Sigmoid colon (tissue), 7 donors: ENCODE data around the gene STAG1. TPM values are rescaled to one million over a fixed set of nuclear protein-coding genes. Genes with fewer than 3 reads are reported as not detected.

ENCODE experiments used
- DNase-seq: peaks from one replicate; pipeline ENCODE4 v3.0.0-alpha.2; 2019
- H3K27ac ChIP-seq, 4 donors: fragments of 200-600 bp; sonication (generic); one replicate each; pipeline ENCODE4 v1.5.1; 2016 to 2019; ENCODE audit warnings: mild to moderate bottlenecking in 1 of 4
- H3K27me3 ChIP-seq, 3 donors: fragments of 200-600 bp; sonication (generic); one replicate each; pipeline ENCODE4 v1.5.1; 2019; ENCODE audit warnings: mild to moderate bottlenecking in 1 of 3
- H3K36me3 ChIP-seq, 4 donors: fragments of 200-600 bp; sonication (generic); one replicate each; pipeline ENCODE4 v1.5.1; 2016 to 2019
- H3K4me1 ChIP-seq, 4 donors: fragments of 200-600 bp; sonication (generic); one replicate each; pipeline ENCODE4 v1.5.1; 2017 to 2019
- H3K4me3 ChIP-seq, 4 donors: fragments of 200-600 bp; sonication (generic); one replicate each; pipeline ENCODE4 v1.5.1; 2017 to 2019; ENCODE audit warnings: mild to moderate bottlenecking in 2 of 4, moderate library complexity in 1 of 4
- H3K9me3 ChIP-seq, 4 donors: fragments of 200-600 bp in 3 of 4; sonication (generic) in 3 of 4; one replicate each; pipeline versions ENCODE4 v1.5.1 to v1.6.1; 2013 to 2019
- CTCF ChIP-seq, 4 experiments: fragments of 450-650 bp in 3 of 4; fragments of 200-600 bp in 1 of 4; IDR thresholded peaks; one replicate each; pipeline ENCODE4 v1.5.1; 2016 to 2019; ENCODE audit warnings: antibody characterized with exemption in 4 of 4, mild to moderate bottlenecking in 3 of 4, moderate library complexity in 2 of 4
- EP300 ChIP-seq, 4 donors: sonication (generic); formaldehyde crosslinking; IDR thresholded peaks; one replicate each; pipeline ENCODE4 v1.6.1; 2017; ENCODE audit warnings: antibody characterized with exemption in 4 of 4
- POLR2A ChIP-seq, 2 donors: fragments of 450-650 bp; IDR thresholded peaks; one replicate each; pipeline ENCODE4 v1.6.1; 2016; ENCODE audit warnings: antibody characterized with exemption in 2 of 2, mild to moderate bottlenecking in 2 of 2, moderate library complexity in 2 of 2
- POLR2AphosphoS5 ChIP-seq, 4 donors: sonication (generic); formaldehyde crosslinking; IDR thresholded peaks; one replicate each; pipeline ENCODE4 v1.6.1; 2017; ENCODE audit warnings: antibody characterized with exemption in 4 of 4
- WGBS, 2 donors: extraction: QIAGEN DNeasy Blood & Tissue Kit; methylation state at CpG; one replicate each; pipeline ENCODE4 v1.1.7; 2013; 5-methylcytosine and 5-hydroxymethylcytosine counted together
- intact Hi-C: fragments of 100-400 bp; cut with DNase I; formaldehyde crosslinking; loops from one replicate; pipeline ENCODE4 v1.15.1; 2023
- polyA plus RNA-seq, 3 donors: library from polyadenylated mRNA; stranded (reverse); fragments of 200-250 nt; gene quantifications; one replicate each; pipeline ENCODE4 v1.2.3, GENCODE V29; 2013
- total RNA-seq, 4 donors: library from RNA; depleted of rRNA; stranded (reverse); fragments of >200 nt; gene quantifications; one replicate each; pipeline ENCODE4 v1.1.0, GENCODE V29; 2016
- donor health status: healthy with polysubstance abuse.
- donor health status: Bipolar disorder and iron deficiency.
- donor health status: healthy.

Gene STAG1
- total and polyA plus RNA-seq, 7 donors, result 12.0 to 52.8 (median 37.3) TPM

GRCh38 chr3:136547293-136547692 is 204.9 kb downstream of the STAG1 start:
- no peak overlapping the region for H3K4me3 ChIP-seq
- H3K4me1 ChIP-seq, result peaks cover 0 to 8% (median 0%) of the 10 kb centered on the region in 4 donors
- H3K9me3 ChIP-seq, result no peaks in the 10 kb centered on the region
- H3K27me3 ChIP-seq, result no peaks in the 10 kb centered on the region
- intact Hi-C loops, result no loop called here
- TF ChIP-seq CTCF (IDR thresholded peaks at IDR 0.05) (no peak), POLR2AphosphoS5 (IDR thresholded peaks at IDR 0.05) (no peak), POLR2A (IDR thresholded peaks at IDR 0.05) (no peak), EP300 (IDR thresholded peaks at IDR 0.05) (no peak)
- no peak overlapping the region for H3K27ac ChIP-seq
- DNase-seq, result no peak
- H3K36me3 ChIP-seq, result peaks cover 0 to 4% (median 0%) of the 10 kb centered on the region in 4 donors

- TF ChIP-seq EP300 (IDR thresholded peaks at IDR 0.05) (no peak), POLR2A (IDR thresholded peaks at IDR 0.05) (no peak), CTCF (IDR thresholded peaks at IDR 0.05) (no peak), POLR2AphosphoS5 (IDR thresholded peaks at IDR 0.05) (no peak)
- H3K4me1 ChIP-seq, result peaks cover 0 to 8% (median 0%) of the 10 kb centered on the region in 4 donors
- intact Hi-C loops, result no loop called here
- H3K27ac ChIP-seq, result no peak overlapping the region
- no peaks in the 10 kb centered on the region for H3K9me3 ChIP-seq
- H3K27me3 ChIP-seq, result no peaks in the 10 kb centered on the region
- DNase-seq, result no peak
- H3K4me3 ChIP-seq, result no peak overlapping the region
- H3K36me3 ChIP-seq, result peaks cover 0 to 3% (median 0%) of the 10 kb centered on the region in 4 donors
Measured at GRCh38 chr3:136546720-136547119, 205.5 kb downstream of the STAG1 start.

- no peak overlapping the region for H3K4me3 ChIP-seq
- WGBS, 2 donors, result 87 to 89% methylated on average over 3 of the region's 3 CpGs
- DNase-seq, result no peak
Measured at GRCh38 chr3:136545664-136546268, 206.4 kb downstream of the STAG1 start.

GRCh38 chr3:136544532-136544931 is 207.6 kb downstream of the STAG1 start:
- H3K9me3 ChIP-seq, result no peaks in the 10 kb centered on the region
- no peak for DNase-seq
- H3K27ac ChIP-seq, result no peak overlapping the region
- peaks cover 0 to 8% (median 0%) of the 10 kb centered on the region in 4 donors for H3K4me1 ChIP-seq
- WGBS, 2 donors, result 92 to 96% methylated on average over 3 of the region's 3 CpGs
- no peaks in the 10 kb centered on the region for H3K36me3 ChIP-seq
- no peaks in the 10 kb centered on the region for H3K27me3 ChIP-seq
- intact Hi-C loops, result no loop called here
- no peak for TF ChIP-seq CTCF (IDR thresholded peaks at IDR 0.05)
- no peak for TF ChIP-seq POLR2A (IDR thresholded peaks at IDR 0.05)
- no peak for TF ChIP-seq EP300 (IDR thresholded peaks at IDR 0.05)
- TF ChIP-seq POLR2AphosphoS5 (IDR thresholded peaks at IDR 0.05), result no peak
- no peak overlapping the region for H3K4me3 ChIP-seq

More at GRCh38 chr3:136545664-136546268, 206.4 kb downstream of the STAG1 start:
- H3K27ac ChIP-seq, result no peak overlapping the region
- peaks cover 0 to 8% (median 0%) of the 10 kb centered on the region in 4 donors for H3K4me1 ChIP-seq
- no peak for TF ChIP-seq EP300 (IDR thresholded peaks at IDR 0.05)
- no peaks in the 10 kb centered on the region for H3K9me3 ChIP-seq
- H3K36me3 ChIP-seq, result no peaks in the 10 kb centered on the region
- H3K27me3 ChIP-seq, result no peaks in the 10 kb centered on the region
- intact Hi-C loops, result no loop called here

GRCh38 chr3:136543385-136543784 is 208.8 kb downstream of the STAG1 start:
- Histone ChIP-seq H3K4me1 (peaks cover 0 to 8% (median 0%) of the 10 kb centered on the region in 4 donors), H3K27ac (no peak overlapping the region), H3K4me3 (no peak overlapping the region), H3K27me3 (no peaks in the 10 kb centered on the region), H3K36me3 (no peaks in the 10 kb centered on the region), H3K9me3 (no peaks in the 10 kb centered on the region)
- intact Hi-C loops, result no loop called here
- no peak for DNase-seq
- 58 to 79% methylated on average over 4 of the region's 4 CpGs for WGBS, 2 donors
- TF ChIP-seq EP300 (IDR thresholded peaks at IDR 0.05) (no peak), CTCF (IDR thresholded peaks at IDR 0.05) (no peak), POLR2AphosphoS5 (IDR thresholded peaks at IDR 0.05) (no peak), POLR2A (IDR thresholded peaks at IDR 0.05) (no peak)
